IMR-90 (cell line): ENCODE measurements around the gene THADA. TPM values are rescaled to one million over a fixed set of nuclear protein-coding genes. Genes with fewer than 3 reads are reported as not detected.

Experiments
- ATAC-seq: fragments of 200-7000 bp; cut with Tn5 transposase; 2 replicates; pipeline ENCODE4 v1.9.1; 2020; ENCODE audit warnings: low read depth, mild to moderate bottlenecking, moderate library complexity
- BruUV-seq: library from RNA; stranded (reverse); fragments of 400-500 nt; replicated peaks from 2 replicates; lab custom pipeline; 2021; lab: Mats Ljungman, UMichigan
- CTCF ChIA-PET: fragments of 300-600 bp; formaldehyde crosslinking; extraction: SDS; loops from one replicate; lab custom pipeline; 2021; ENCODE audit warnings: antibody characterized with exemption; lab: Yijun Ruan, JAX
- POLR2A ChIA-PET: fragments of 300-600 bp; sonication (Branson Sonifier 250); formaldehyde crosslinking; loops from one replicate; lab custom pipeline; 2022; ENCODE audit warnings: antibody characterized with exemption; ENCODE audit not compliant: unreplicated experiment; lab: Charles Lee
- DNase-seq: peaks from one replicate; pipeline ENCODE4 v3.0.0; 2013
- H2AFZ ChIP-seq: replicated peaks from 2 replicates; pipeline ENCODE3; 2013; ENCODE audit warnings: low read length, mild to moderate bottlenecking; ENCODE audit not compliant: poor library complexity
- H2AK5ac ChIP-seq: 2 replicates; pipeline ENCODE4 v1.6.1; 2013; ENCODE audit warnings: low read depth, low read length, inconsistent platforms
- H2AK9ac ChIP-seq: replicated peaks from 2 replicates; pipeline ENCODE3; 2013; ENCODE audit warnings: mild to moderate bottlenecking, low read depth, low read length, moderate library complexity; ENCODE audit not compliant: poor library complexity
- H2BK120ac ChIP-seq: 2 replicates; pipeline ENCODE4 v1.6.1; 2013; ENCODE audit warnings: low read depth, low read length, inconsistent platforms
- H2BK15ac ChIP-seq: 3 replicates; pipeline ENCODE4 v1.6.1; 2013; ENCODE audit warnings: low read depth, low read length, inconsistent platforms
- H2BK20ac ChIP-seq: 2 replicates; pipeline ENCODE4 v1.6.1; 2013; ENCODE audit warnings: low read depth, mild to moderate bottlenecking, inconsistent platforms, low read length, moderate library complexity
- H2BK5ac ChIP-seq: 2 replicates; pipeline ENCODE4 v1.6.1; 2013; ENCODE audit warnings: mild to moderate bottlenecking, low read depth, low read length, inconsistent platforms; ENCODE audit not compliant: poor library complexity, severe bottlenecking
- H3K14ac ChIP-seq: replicated peaks from 2 replicates; pipeline ENCODE4 v1.6.1; 2013; ENCODE audit warnings: low read depth, low read length, inconsistent platforms
- H3K18ac ChIP-seq: 2 replicates; pipeline ENCODE4 v1.6.1; 2013; ENCODE audit warnings: low read depth, low read length, control low read depth
- H3K23ac ChIP-seq: 2 replicates; pipeline ENCODE4 v1.6.1; 2013; ENCODE audit warnings: low read depth, low read length, inconsistent platforms
- H3K27ac ChIP-seq: 2 replicates; pipeline ENCODE4 v1.5.1; 2013; ENCODE audit warnings: mild to moderate bottlenecking, control low read depth, low read length; ENCODE audit not compliant: insufficient read depth
- H3K27me3 ChIP-seq: 2 replicates; pipeline ENCODE4 v1.6.1; 2013; ENCODE audit warnings: low read length; ENCODE audit not compliant: control insufficient read depth, insufficient read depth
- H3K36me3 ChIP-seq: 2 replicates; pipeline ENCODE4 v1.6.1; 2013; ENCODE audit warnings: low read length, mixed read lengths; ENCODE audit not compliant: control insufficient read depth, insufficient read depth
- H3K4ac ChIP-seq: 2 replicates; pipeline ENCODE4 v1.6.1; 2013; ENCODE audit warnings: low read depth, low read length, inconsistent platforms
- H3K4me1 ChIP-seq: 2 replicates; pipeline ENCODE4 v1.6.1; 2013; ENCODE audit warnings: low read length, mixed read lengths; ENCODE audit not compliant: control insufficient read depth, insufficient read depth
- H3K4me2 ChIP-seq: 2 replicates; pipeline ENCODE4 v1.6.1; 2013; ENCODE audit warnings: low read depth, mild to moderate bottlenecking, control low read depth, low read length, moderate library complexity
- H3K4me3 ChIP-seq: 2 replicates; pipeline ENCODE4 v1.5.1; 2013; ENCODE audit warnings: low read depth, mild to moderate bottlenecking, control low read depth, low read length, moderate library complexity; ENCODE audit not compliant: insufficient read depth
- H3K56ac ChIP-seq: 2 replicates; pipeline ENCODE4 v1.6.1; 2013; ENCODE audit warnings: low read length, inconsistent platforms; ENCODE audit not compliant: insufficient read depth; ENCODE audit errors: extremely low read depth
- H3K79me1 ChIP-seq, 2 experiments: 2 replicates each; pipeline ENCODE4 v1.6.1; 2013; ENCODE audit warnings: low read length in 2 of 2, inconsistent platforms in 1 of 2, low read depth in 1 of 2
- H3K9ac ChIP-seq: 2 replicates; pipeline ENCODE4 v1.6.1; 2013; ENCODE audit warnings: low read depth, low read length, control low read depth
- H3K9me1 ChIP-seq: 2 replicates; pipeline ENCODE4 v1.6.1; 2013; ENCODE audit warnings: low read length, inconsistent platforms; ENCODE audit not compliant: insufficient read depth
- H3K9me3 ChIP-seq: 2 replicates; pipeline ENCODE4 v1.6.1; 2013; ENCODE audit warnings: low read length; ENCODE audit not compliant: control insufficient read depth, insufficient read depth
- H4K20me1 ChIP-seq: 2 replicates; pipeline ENCODE4 v1.6.1; 2013; ENCODE audit warnings: low read length, inconsistent platforms; ENCODE audit not compliant: insufficient read depth
- H4K5ac ChIP-seq: 2 replicates; pipeline ENCODE4 v1.6.1; 2013; ENCODE audit warnings: mild to moderate bottlenecking, low read depth, low read length, control low read depth
- H4K8ac ChIP-seq, 2 experiments: 2 replicates each; pipeline ENCODE4 v1.6.1; 2013; ENCODE audit warnings: low read depth in 2 of 2, low read length in 2 of 2, control low read depth in 1 of 2, inconsistent platforms in 1 of 2
- H4K91ac ChIP-seq: 2 replicates; pipeline ENCODE4 v1.6.1; 2013; ENCODE audit warnings: low read depth, low read length, inconsistent platforms; ENCODE audit not compliant: insufficient read depth
- BHLHE40 ChIP-seq: fragments of 150-350 bp; IDR thresholded peaks from 2 replicates; pipeline ENCODE4 v1.6.1; 2016; ENCODE audit warnings: mild to moderate bottlenecking, low read depth, low read length
- CEBPB ChIP-seq: IDR thresholded peaks from 2 replicates; pipeline ENCODE4 v1.6.1; 2012; ENCODE audit warnings: low read depth, low read length, improper control_type of control experiment
- CHD1 ChIP-seq: IDR thresholded peaks from 2 replicates; pipeline ENCODE4 v1.6.1; 2012; ENCODE audit warnings: low read depth, low read length, improper control_type of control experiment
- MAZ ChIP-seq: IDR thresholded peaks from 2 replicates; pipeline ENCODE4 v1.6.1; 2012; ENCODE audit warnings: low read depth, mild to moderate bottlenecking, low read length, improper control_type of control experiment, moderate library complexity, borderline replicate concordance
- NFE2L2 ChIP-seq: fragments of 150-350 bp; IDR thresholded peaks from 2 replicates; pipeline ENCODE4 v1.6.1; 2016; ENCODE audit warnings: low read depth, mild to moderate bottlenecking, low read length
- POLR2A ChIP-seq: IDR thresholded peaks from 2 replicates; pipeline ENCODE4 v1.6.1; 2012; ENCODE audit warnings: mild to moderate bottlenecking, low read depth, low read length
- RAD21 ChIP-seq: IDR thresholded peaks from 2 replicates; pipeline ENCODE4 v1.6.1; 2012; ENCODE audit warnings: low read length, improper control_type of control experiment
- RCOR1 ChIP-seq: IDR thresholded peaks from 2 replicates; pipeline ENCODE4 v1.6.1; 2012; ENCODE audit warnings: mild to moderate bottlenecking, low read length, improper control_type of control experiment; ENCODE audit not compliant: insufficient replicate concordance
- SMC3 ChIP-seq: fragments of 150-350 bp; IDR thresholded peaks from 2 replicates; pipeline ENCODE4 v1.6.1; 2016; ENCODE audit warnings: low read depth, mild to moderate bottlenecking, antibody characterized with exemption, low read length, moderate library complexity
- WGBS, 2 experiments: methylation state at CpG; one replicate each; pipeline versions ENCODE4 v1.1.5 to v1.1.7; 2013; ENCODE audit warnings: missing lambda C conversion rate in 2 of 2; ENCODE audit not compliant: insufficient read length in 1 of 2; ENCODE audit errors: extremely low coverage in 2 of 2; 5-methylcytosine and 5-hydroxymethylcytosine counted together
- dilution Hi-C: fragments of 300-500 bp; cut with HindIII; formaldehyde crosslinking; loops from one replicate; pipeline ENCODE4 v1.14.3; 2018; ENCODE audit warnings: low sequenced_read_pairs; ENCODE audit not compliant: unreplicated experiment
- in situ Hi-C: fragments of 300-500 bp; cut with MboI; formaldehyde crosslinking; loops from 3 replicates; pipeline ENCODE4 v1.14.3; 2019; ENCODE audit warnings: low sequenced_read_pairs, inconsistent platforms, mixed read lengths
- intact Hi-C: fragments of 100-400 bp; cut with micrococcal nuclease; formaldehyde crosslinking; loops from 2 replicates; pipeline ENCODE4 v1.10.0; 2022
- polyA plus RNA-seq, 3 experiments: library from polyadenylated mRNA; depleted of rRNA; stranded (reverse); fragments of >200 nt; gene quantifications; 2 replicates each; pipeline ENCODE4 v1.2.3, GENCODE V29; 2012; ENCODE audit warnings: low replicate concordance in 1 of 3
- total RNA-seq: library from RNA; depleted of rRNA; stranded (reverse); fragments of >200 nt; gene quantifications from 2 replicates; pipeline ENCODE4 v1.2.3, GENCODE V29; 2012
- TF ChIP-seq, protein P1 (sequence below): fragments of 150-350 bp; IDR thresholded peaks from 2 replicates; pipeline ENCODE4 v1.6.1; 2017; ENCODE audit warnings: mild to moderate bottlenecking, antibody characterized with exemption, low read length, low read depth
- TF ChIP-seq, protein P2 (sequence below): conservative IDR thresholded peaks from 2 replicates; pipeline ENCODE4 v1.5.1; 2012; ENCODE audit warnings: mild to moderate bottlenecking, low read depth, low read length, improper control_type of control experiment

The THADA gene
- total and polyA plus RNA-seq, 2 of the 4 experiments (the other 2 are of a cell fraction) = 10.5 to 21.3 TPM

DNA sequence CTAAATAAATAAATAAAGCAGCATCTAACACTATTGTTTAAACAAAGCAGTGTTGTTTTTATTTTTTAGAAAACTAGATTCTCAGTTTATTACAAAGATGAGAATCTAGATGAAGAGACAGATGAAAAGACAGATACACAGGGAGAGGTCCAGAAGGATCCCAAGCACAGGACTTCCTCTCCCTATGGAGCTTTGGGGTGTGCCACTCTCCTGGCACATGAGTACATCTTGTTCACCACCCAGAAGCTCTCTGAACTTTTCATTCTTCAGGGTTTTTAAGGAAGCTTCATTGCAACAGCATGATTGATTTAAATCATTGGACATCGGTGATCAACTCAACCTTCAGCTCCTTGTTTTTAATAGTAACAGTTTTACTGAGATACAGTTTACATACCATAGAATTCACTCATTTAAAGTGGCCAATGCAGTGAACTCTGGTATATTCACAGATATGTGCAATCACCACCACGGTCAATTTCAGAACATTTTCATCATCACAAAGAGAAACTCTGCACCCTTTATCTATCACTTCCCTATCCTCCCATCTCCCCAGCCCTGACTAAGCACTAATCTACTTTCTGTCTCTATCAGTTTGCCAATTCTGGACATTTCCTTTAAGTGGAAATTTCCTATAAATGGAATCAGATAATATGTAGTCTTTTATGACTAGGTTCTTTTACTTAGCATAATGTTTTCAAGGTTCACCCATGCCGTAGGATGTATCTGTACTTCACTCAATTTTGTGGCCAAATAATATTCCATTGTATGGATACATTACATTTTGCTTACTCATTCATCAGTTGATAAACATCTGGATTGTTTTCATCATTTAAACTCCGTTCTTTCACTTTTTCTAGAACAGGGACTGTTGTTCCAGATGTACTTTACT, 307.2 kb downstream of the THADA start (continued):
- TF ChIP-seq SMC3 = no peak

DNA sequence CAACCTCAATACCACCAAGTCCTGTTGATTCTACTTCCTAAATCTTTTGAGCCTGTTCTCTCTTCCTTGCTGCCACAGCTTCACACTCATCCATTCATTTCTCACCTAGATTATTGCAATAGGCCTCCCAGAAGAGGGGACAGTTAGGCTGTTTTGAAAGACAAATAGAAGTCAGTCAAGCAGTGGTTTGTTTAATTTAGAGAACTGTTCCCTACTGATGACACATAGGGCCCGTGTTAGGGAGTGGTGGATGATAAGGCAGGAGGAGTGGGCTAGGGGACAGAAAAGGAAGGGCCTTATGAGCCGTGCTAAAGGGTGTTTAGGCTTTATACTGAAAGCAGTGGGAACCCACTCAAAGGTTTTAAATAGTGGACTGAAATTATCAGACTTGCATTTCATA, 309.9 kb downstream of the THADA start:
- peaks cover 9% of the 10 kb centered on the region for H3K9me3 ChIP-seq
- no peak overlapping the region for H4K8ac ChIP-seq
- H2BK20ac ChIP-seq = no peak overlapping the region
- no peak overlapping the region for H2BK15ac ChIP-seq
- H4K20me1 ChIP-seq = no peaks in the 10 kb centered on the region
- H4K91ac ChIP-seq = no peak overlapping the region
- H4K5ac ChIP-seq = no peak overlapping the region
- peaks cover 6% of the 10 kb centered on the region for H3K36me3 ChIP-seq
- H2BK5ac ChIP-seq = no peak overlapping the region
- H3K18ac ChIP-seq = no peak overlapping the region
- 80% methylated on average over 1 of the region's 2 CpGs; no CpG with 5 or more reads in 1 of the 2 experiments for WGBS, 2 experiments
- no peaks in the 10 kb centered on the region for H3K79me1 ChIP-seq
- no peak overlapping the region for H3K4me3 ChIP-seq
- no peak overlapping the region for H3K9ac ChIP-seq
- H3K56ac ChIP-seq = no peak overlapping the region
- in situ Hi-C loops = no loop called here
- ChIA-PET CTCF (no interaction called here), POLR2A (no interaction called here)
- TF ChIP-seq CEBPB (no peak), MAZ (no peak), CHD1 (no peak), RCOR1 (no peak), RAD21 (no peak), NFE2L2 (no peak), POLR2A (no peak), SMC3 (no peak), BHLHE40 (no peak)
- TF ChIP-seq, protein P1, sequence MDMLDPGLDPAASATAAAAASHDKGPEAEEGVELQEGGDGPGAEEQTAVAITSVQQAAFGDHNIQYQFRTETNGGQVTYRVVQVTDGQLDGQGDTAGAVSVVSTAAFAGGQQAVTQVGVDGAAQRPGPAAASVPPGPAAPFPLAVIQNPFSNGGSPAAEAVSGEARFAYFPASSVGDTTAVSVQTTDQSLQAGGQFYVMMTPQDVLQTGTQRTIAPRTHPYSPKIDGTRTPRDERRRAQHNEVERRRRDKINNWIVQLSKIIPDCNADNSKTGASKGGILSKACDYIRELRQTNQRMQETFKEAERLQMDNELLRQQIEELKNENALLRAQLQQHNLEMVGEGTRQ = no peak
- TF ChIP-seq, protein P2, sequence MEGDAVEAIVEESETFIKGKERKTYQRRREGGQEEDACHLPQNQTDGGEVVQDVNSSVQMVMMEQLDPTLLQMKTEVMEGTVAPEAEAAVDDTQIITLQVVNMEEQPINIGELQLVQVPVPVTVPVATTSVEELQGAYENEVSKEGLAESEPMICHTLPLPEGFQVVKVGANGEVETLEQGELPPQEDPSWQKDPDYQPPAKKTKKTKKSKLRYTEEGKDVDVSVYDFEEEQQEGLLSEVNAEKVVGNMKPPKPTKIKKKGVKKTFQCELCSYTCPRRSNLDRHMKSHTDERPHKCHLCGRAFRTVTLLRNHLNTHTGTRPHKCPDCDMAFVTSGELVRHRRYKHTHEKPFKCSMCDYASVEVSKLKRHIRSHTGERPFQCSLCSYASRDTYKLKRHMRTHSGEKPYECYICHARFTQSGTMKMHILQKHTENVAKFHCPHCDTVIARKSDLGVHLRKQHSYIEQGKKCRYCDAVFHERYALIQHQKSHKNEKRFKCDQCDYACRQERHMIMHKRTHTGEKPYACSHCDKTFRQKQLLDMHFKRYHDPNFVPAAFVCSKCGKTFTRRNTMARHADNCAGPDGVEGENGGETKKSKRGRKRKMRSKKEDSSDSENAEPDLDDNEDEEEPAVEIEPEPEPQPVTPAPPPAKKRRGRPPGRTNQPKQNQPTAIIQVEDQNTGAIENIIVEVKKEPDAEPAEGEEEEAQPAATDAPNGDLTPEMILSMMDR = no peak
- H2AK9ac ChIP-seq = no peak overlapping the region
- no peak overlapping the region for H2AK5ac ChIP-seq
- no peak overlapping the region for H3K14ac ChIP-seq
- no peak overlapping the region for H3K4me2 ChIP-seq
- no peaks in the 10 kb centered on the region for H3K9me1 ChIP-seq
- intact Hi-C loops = no loop called here
- H3K27ac ChIP-seq = no peak overlapping the region
- H3K4me1 ChIP-seq = peaks cover 2% of the 10 kb centered on the region; the same call in 1 of the 2 replicates
- no peaks in the 10 kb centered on the region for H3K27me3 ChIP-seq
- no peak overlapping the region for H3K23ac ChIP-seq
- BruUV-seq = no TSS peak
- no peak overlapping the region for H2AFZ ChIP-seq
- DNase-seq (no peak), ATAC-seq (no peak)
- no peak overlapping the region for H3K4ac ChIP-seq
- dilution Hi-C loops = no loop called here
- H2BK120ac ChIP-seq = no peak overlapping the region
